Endothelial cell of umbilical vein (primary cell): ENCODE measurements around the gene LRIG1. TPM values are rescaled to one million over a fixed set of nuclear protein-coding genes. Genes with fewer than 3 reads are reported as not detected.

Experiments
- BruUV-seq: library from RNA; stranded (reverse); fragments of 400-500 nt; replicated peaks from 2 replicates; lab custom pipeline; 2021; lab: Mats Ljungman, UMichigan
- CTCF ChIA-PET: fragments of 300-600, 350-600 bp; sonication (Branson Sonifier 250); formaldehyde crosslinking; loops from one replicate; lab custom pipeline; 2021; ENCODE audit warnings: antibody characterized with exemption, inconsistent platforms; lab: Charles Lee
- POLR2A ChIA-PET: fragments of 300-600, 350-600 bp; sonication (Branson Sonifier 250); formaldehyde crosslinking; loops from one replicate; lab custom pipeline; 2021; ENCODE audit warnings: antibody characterized with exemption, inconsistent platforms; lab: Charles Lee
- DNase-seq: peaks from one replicate; pipeline ENCODE4 v3.0.0-alpha.2; 2011; ENCODE audit warnings: low read depth, low spot score
- FAIRE-seq: peaks from 2 replicates; lab custom pipeline; 2011; peaks lifted over from hg19 to GRCh38; lab: Jason Lieb, UNC
- H2AFZ ChIP-seq: 2 replicates; pipeline ENCODE4 v1.6.0; 2012; ENCODE audit warnings: low read depth, low read length, control low read depth, inconsistent platforms
- H3K27ac ChIP-seq: 2 replicates; pipeline ENCODE4 v1.5.1; 2011; ENCODE audit warnings: low read depth, mild to moderate bottlenecking, control low read depth, low read length, moderate library complexity; ENCODE audit not compliant: insufficient read depth
- H3K27me3 ChIP-seq, 2 experiments: 2 replicates each; pipeline versions ENCODE4 v1.6.0 to v1.6.1; 2011; ENCODE audit warnings: low read length in 2 of 2, mixed read lengths in 1 of 2; ENCODE audit not compliant: control insufficient read depth in 2 of 2, insufficient read depth in 2 of 2
- H3K36me3 ChIP-seq, 2 experiments: 2 replicates in 1 of 2; 3 replicates in 1 of 2; pipeline ENCODE4 v1.5.1; 2011; ENCODE audit warnings: low read length in 2 of 2, mild to moderate bottlenecking in 1 of 2, moderate library complexity in 1 of 2; ENCODE audit not compliant: control insufficient read depth in 2 of 2, insufficient read depth in 2 of 2; ENCODE audit errors: extremely low read depth in 1 of 2
- H3K4me1 ChIP-seq: 3 replicates; pipeline ENCODE4 v1.5.1; 2011; ENCODE audit warnings: mild to moderate bottlenecking, low read length; ENCODE audit not compliant: control insufficient read depth, insufficient read depth; ENCODE audit errors: extremely low read depth
- H3K4me2 ChIP-seq: 2 replicates; pipeline ENCODE4 v1.6.1; 2011; ENCODE audit warnings: low read length, control low read depth, mixed read lengths; ENCODE audit not compliant: insufficient read depth
- H3K4me3 ChIP-seq, 3 experiments: fragments of 200-600 bp in 1 of 3; sonication (generic), shearing (Covaris generic) in 1 of 3; replicated peaks in 1 of 3; 2 replicates each; pipeline ENCODE4 v1.5.1; 2011 to 2016; ENCODE audit warnings: control low read depth in 3 of 3, low read length in 3 of 3, mild to moderate bottlenecking in 2 of 3, inconsistent platforms in 1 of 3, low read depth in 1 of 3, moderate library complexity in 1 of 3; ENCODE audit not compliant: insufficient read depth in 1 of 3
- H3K79me2 ChIP-seq: 2 replicates; pipeline ENCODE4 v1.6.0; 2012; ENCODE audit warnings: low read length, inconsistent platforms; ENCODE audit not compliant: control insufficient read depth, insufficient read depth
- H3K9ac ChIP-seq: replicated peaks from 2 replicates; pipeline ENCODE3; 2011; ENCODE audit warnings: low read length, control low read depth; ENCODE audit not compliant: insufficient read depth; ENCODE audit errors: extremely low read depth
- H3K9me1 ChIP-seq: replicated peaks from 3 replicates; pipeline ENCODE4 v1.6.0; 2011; ENCODE audit warnings: mild to moderate bottlenecking, low read length; ENCODE audit not compliant: control insufficient read depth, insufficient read depth; ENCODE audit errors: extremely low read depth
- H3K9me3 ChIP-seq: replicated peaks from 2 replicates; pipeline ENCODE4 v1.5.1; 2012; ENCODE audit warnings: low read length, inconsistent platforms; ENCODE audit not compliant: control insufficient read depth, insufficient read depth
- H4K20me1 ChIP-seq: replicated peaks from 2 replicates; pipeline ENCODE3; 2011; ENCODE audit warnings: mild to moderate bottlenecking, low read length; ENCODE audit not compliant: control insufficient read depth, insufficient read depth; ENCODE audit errors: extremely low read depth
- CTCF ChIP-seq, 2 donors: IDR thresholded peaks; 1 replicate in 1 of 2; 2 replicates in 1 of 2; pipeline ENCODE4 v1.5.1; 2011; ENCODE audit warnings: low read length in 2 of 2, mild to moderate bottlenecking in 2 of 2, moderate library complexity in 2 of 2, control low read depth in 1 of 2, inconsistent platforms in 1 of 2, low read depth in 1 of 2; ENCODE audit not compliant: insufficient read depth in 1 of 2; ENCODE audit errors: extremely low read depth in 1 of 2
- EZH2 ChIP-seq: IDR thresholded peaks from 2 replicates; pipeline ENCODE4 v1.6.1; 2012; ENCODE audit warnings: borderline replicate concordance, low read depth, mild to moderate bottlenecking, moderate library complexity, low read length, inconsistent platforms; ENCODE audit not compliant: severe bottlenecking
- FOS ChIP-seq: IDR thresholded peaks from 2 replicates; pipeline ENCODE4 v1.6.1; 2011; ENCODE audit warnings: mild to moderate bottlenecking, low read length, moderate library complexity, borderline replicate concordance; ENCODE audit not compliant: insufficient read depth
- GATA2 ChIP-seq: IDR thresholded peaks from 2 replicates; pipeline ENCODE4 v1.7.0; 2011; ENCODE audit warnings: low read depth, mild to moderate bottlenecking, moderate library complexity, mixed read lengths, low read length; ENCODE audit not compliant: insufficient read length, insufficient read depth
- JUN ChIP-seq: IDR thresholded peaks from 2 replicates; pipeline ENCODE4 v1.6.1; 2011; ENCODE audit warnings: borderline replicate concordance, low read depth; ENCODE audit not compliant: insufficient read length, insufficient read depth
- MAX ChIP-seq: IDR thresholded peaks from 2 replicates; pipeline ENCODE4 v1.6.1; 2011; ENCODE audit not compliant: insufficient read depth, insufficient read length
- MYC ChIP-seq: IDR thresholded peaks from one replicate; pipeline ENCODE4 v1.6.1; 2011; ENCODE audit warnings: mild to moderate bottlenecking, low read depth, low read length
- POLR2A ChIP-seq: IDR thresholded peaks from 2 replicates; pipeline ENCODE4 v1.6.1; 2012; ENCODE audit warnings: low read depth, mild to moderate bottlenecking, control low read depth, low read length
- POLR2AphosphoS5 ChIP-seq: IDR thresholded peaks from 2 replicates; pipeline ENCODE4 v1.6.1; 2012; ENCODE audit warnings: low read depth, mild to moderate bottlenecking, control low read depth, low read length, moderate library complexity; ENCODE audit not compliant: insufficient read depth
- dilution Hi-C: fragments of 300-500 bp; cut with MboI; formaldehyde crosslinking; loops from one replicate; pipeline ENCODE4 v1.15.0; 2019; ENCODE audit warnings: low sequenced_read_pairs; ENCODE audit not compliant: extremely low pct_ligation_motif_present
- intact Hi-C: fragments of 100-400 bp; cut with micrococcal nuclease; formaldehyde crosslinking; loops from one replicate; pipeline ENCODE4 v1.10.0; 2022
- polyA plus RNA-seq, 4 experiments: library from polyadenylated mRNA; depleted of rRNA in 3 of 4; stranded (reverse) in 3 of 4; unstranded in 1 of 4; fragments of >200 nt; gene quantifications; 2 replicates each; pipeline versions ENCODE4 v1.2.1 to v1.2.3, GENCODE V29; 2011 to 2012; ENCODE audit warnings: missing spikeins in 1 of 4
- total RNA-seq: library from RNA; stranded (reverse); gene quantifications from 2 replicates; pipeline ENCODE4 v1.2.3, GENCODE V29; 2021

Gene LRIG1
- total and polyA plus RNA-seq, 2 donors (not counting 3 experiments of a cell fraction or from before 2014, with no cell fraction given): 50.3 to 52.2 TPM

- TF ChIP-seq FOS: no peak
- H3K9me3 ChIP-seq: no peaks in the 10 kb centered on the region
Observed at GRCh38 chr3:66355997-66356396, 144.8 kb downstream of the LRIG1 start.

GRCh38 chr3:66355394-66355793 is 145.4 kb downstream of the LRIG1 start:
- no peaks in the 10 kb centered on the region for H4K20me1 ChIP-seq
- H3K9ac ChIP-seq: no peak overlapping the region
- FAIRE-seq (no peak), DNase-seq (no peak)
- intact Hi-C loops: no loop called here
- dilution Hi-C loops: no loop called here
- no peak for TF ChIP-seq CTCF (IDR thresholded peaks at IDR 0.05; ENCODE audit: extremely low read depth in 1 of 2, insufficient read depth in 1 of 2, low read depth in 1 of 2, low read length in 2 of 2)
- TF ChIP-seq POLR2A: no peak
- TF ChIP-seq MYC: no peak
- no peak for TF ChIP-seq MAX
- TF ChIP-seq GATA2: no peak
- TF ChIP-seq JUN: no peak
- TF ChIP-seq POLR2AphosphoS5: no peak
- TF ChIP-seq FOS: no peak
- TF ChIP-seq EZH2: no peak
- no peak overlapping the region for H3K27ac ChIP-seq
- no peaks in the 10 kb centered on the region for H3K9me1 ChIP-seq
- CTCF ChIA-PET: interaction anchor here (1.5 to 2.0 kb wide), 3 partner anchors 23 to 137 kb away, joined by 3 to 10 read pairs (median 3); no protein-coding TSS in a partner anchor
- H3K4me3 ChIP-seq: no peak overlapping the region
- H3K27me3 ChIP-seq: no peaks in the 10 kb centered on the region
- H3K4me2 ChIP-seq: no peak overlapping the region
- no peaks in the 10 kb centered on the region for H3K36me3 ChIP-seq
- POLR2A ChIA-PET: no interaction called here
- no peaks in the 10 kb centered on the region for H3K79me2 ChIP-seq
- no TSS peak for BruUV-seq
- H3K4me1 ChIP-seq: peaks cover 16% of the 10 kb centered on the region
- no peaks in the 10 kb centered on the region for H3K9me3 ChIP-seq
- no peak overlapping the region for H2AFZ ChIP-seq

More at GRCh38 chr3:66355997-66356396, 144.8 kb downstream of the LRIG1 start:
- H3K9ac ChIP-seq: no peak overlapping the region
- peaks cover 16% of the 10 kb centered on the region for H3K4me1 ChIP-seq
- no peaks in the 10 kb centered on the region for H4K20me1 ChIP-seq
- no peak overlapping the region for H2AFZ ChIP-seq
- DNase-seq (no peak), FAIRE-seq (no peak)
- ChIA-PET CTCF (interaction anchor here (2.0 kb wide), 1 partner anchor 22 kb away, joined by 10 read pairs; no protein-coding TSS in a partner anchor), POLR2A (no interaction called here)
- H3K9me1 ChIP-seq: no peaks in the 10 kb centered on the region
- no TSS peak for BruUV-seq
- no peak overlapping the region for H3K4me2 ChIP-seq
- intact Hi-C loops: no loop called here
- no peaks in the 10 kb centered on the region for H3K79me2 ChIP-seq
- H3K4me3 ChIP-seq: no peak overlapping the region
- H3K36me3 ChIP-seq: no peaks in the 10 kb centered on the region
- H3K27ac ChIP-seq: no peak overlapping the region
- dilution Hi-C loops: no loop called here
- H3K27me3 ChIP-seq: no peaks in the 10 kb centered on the region
